ENCODE results near the gene ETHE1.

Gene ETHE1

DNA sequence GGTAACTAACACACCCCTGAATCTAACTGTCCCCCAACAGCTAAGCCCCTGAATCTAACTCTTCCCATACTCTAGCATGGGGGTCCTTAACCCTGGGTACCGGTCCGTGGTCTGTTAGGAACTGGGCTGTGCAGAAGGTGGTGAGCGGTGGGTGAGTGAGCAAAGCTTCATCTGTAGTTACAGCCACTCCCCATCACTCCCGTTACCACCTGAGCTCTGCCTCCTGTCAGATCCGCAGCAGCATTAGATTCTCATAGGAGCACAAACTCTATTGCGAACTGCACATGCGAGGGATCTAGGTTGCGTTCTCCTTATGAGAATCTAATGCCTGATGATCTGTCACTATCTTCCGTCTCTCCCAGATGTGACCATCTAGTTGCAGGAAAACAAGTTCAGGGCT, 16.3 kb downstream of the ETHE1 start:
- no peak for DNase-seq (ENCODE audit: low spot score)
- in situ Hi-C loops (cut with MboI; ENCODE audit: low sequenced_read_pairs, unreplicated experiment), result no loop called here
- TF ChIP-seq, protein P1, sequence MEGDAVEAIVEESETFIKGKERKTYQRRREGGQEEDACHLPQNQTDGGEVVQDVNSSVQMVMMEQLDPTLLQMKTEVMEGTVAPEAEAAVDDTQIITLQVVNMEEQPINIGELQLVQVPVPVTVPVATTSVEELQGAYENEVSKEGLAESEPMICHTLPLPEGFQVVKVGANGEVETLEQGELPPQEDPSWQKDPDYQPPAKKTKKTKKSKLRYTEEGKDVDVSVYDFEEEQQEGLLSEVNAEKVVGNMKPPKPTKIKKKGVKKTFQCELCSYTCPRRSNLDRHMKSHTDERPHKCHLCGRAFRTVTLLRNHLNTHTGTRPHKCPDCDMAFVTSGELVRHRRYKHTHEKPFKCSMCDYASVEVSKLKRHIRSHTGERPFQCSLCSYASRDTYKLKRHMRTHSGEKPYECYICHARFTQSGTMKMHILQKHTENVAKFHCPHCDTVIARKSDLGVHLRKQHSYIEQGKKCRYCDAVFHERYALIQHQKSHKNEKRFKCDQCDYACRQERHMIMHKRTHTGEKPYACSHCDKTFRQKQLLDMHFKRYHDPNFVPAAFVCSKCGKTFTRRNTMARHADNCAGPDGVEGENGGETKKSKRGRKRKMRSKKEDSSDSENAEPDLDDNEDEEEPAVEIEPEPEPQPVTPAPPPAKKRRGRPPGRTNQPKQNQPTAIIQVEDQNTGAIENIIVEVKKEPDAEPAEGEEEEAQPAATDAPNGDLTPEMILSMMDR (IDR thresholded peaks at IDR 0.05; ENCODE audit: borderline replicate concordance, control extremely low read depth, extremely low read depth, insufficient read depth, missing control alignments), result no peak

DNA sequence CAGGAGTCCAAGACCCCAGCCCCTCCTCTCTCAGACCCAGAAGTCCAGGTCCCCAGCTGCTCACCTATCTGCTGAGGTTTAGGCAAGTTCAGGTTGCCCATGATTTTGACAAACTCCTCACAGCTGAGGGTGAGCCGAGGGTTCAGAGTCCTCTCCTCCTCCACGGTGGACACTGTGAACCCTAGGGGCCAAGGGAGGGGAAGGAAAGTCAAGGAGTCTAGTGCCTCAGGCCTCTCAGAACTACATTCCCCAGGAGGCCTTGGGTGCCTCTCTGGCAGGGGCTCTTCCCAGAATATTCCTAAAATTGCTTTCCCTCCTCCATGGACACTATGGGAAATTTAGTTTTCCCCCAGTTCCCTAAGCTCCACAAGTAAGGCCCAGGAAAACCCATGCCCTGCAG, 19.1 kb downstream of the ETHE1 start:
- no peak for DNase-seq (ENCODE audit: low spot score)
- TF ChIP-seq, protein P1 (IDR thresholded peaks at IDR 0.05; ENCODE audit: borderline replicate concordance, control extremely low read depth, extremely low read depth, insufficient read depth, missing control alignments), result no peak
- in situ Hi-C loops (cut with MboI; ENCODE audit: low sequenced_read_pairs, unreplicated experiment), result no loop called here

DNA sequence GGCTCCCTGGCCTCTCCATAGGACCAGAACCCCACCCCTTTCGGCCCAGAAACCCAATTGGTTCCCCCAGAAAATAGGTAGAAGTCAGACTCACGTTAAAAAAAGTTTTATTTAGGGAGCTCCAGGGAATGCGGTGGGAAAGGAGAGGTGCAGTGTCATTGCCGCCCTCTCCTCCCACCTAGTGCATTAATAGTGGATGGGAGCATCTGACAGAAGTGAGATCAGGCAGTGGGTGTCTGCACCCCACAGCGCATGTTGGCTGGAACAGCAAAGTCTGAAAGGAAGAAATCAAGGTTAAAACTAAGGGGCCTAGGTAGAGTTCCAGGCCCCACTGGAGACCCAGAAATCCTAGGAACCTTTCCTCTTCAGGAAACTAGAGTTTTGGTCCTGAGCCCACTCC, 20.4 kb downstream of the ETHE1 start:
- TF ChIP-seq, protein P1 (IDR thresholded peaks at IDR 0.05; ENCODE audit: borderline replicate concordance, control extremely low read depth, extremely low read depth, insufficient read depth, missing control alignments), result no peak
- in situ Hi-C loops (cut with MboI; ENCODE audit: low sequenced_read_pairs, unreplicated experiment), result no loop called here
- no peak for DNase-seq (ENCODE audit: low spot score)

- no peak for DNase-seq (ENCODE audit: low spot score)
- in situ Hi-C loops (cut with MboI; ENCODE audit: low sequenced_read_pairs, unreplicated experiment), result no loop called here
- TF ChIP-seq, protein P1 (IDR thresholded peaks at IDR 0.05; ENCODE audit: borderline replicate concordance, control extremely low read depth, extremely low read depth, insufficient read depth, missing control alignments), result no peak
These were observed 21.1 kb downstream of the ETHE1 start for GRCh38 chr19:43505941-43506340.

DNA sequence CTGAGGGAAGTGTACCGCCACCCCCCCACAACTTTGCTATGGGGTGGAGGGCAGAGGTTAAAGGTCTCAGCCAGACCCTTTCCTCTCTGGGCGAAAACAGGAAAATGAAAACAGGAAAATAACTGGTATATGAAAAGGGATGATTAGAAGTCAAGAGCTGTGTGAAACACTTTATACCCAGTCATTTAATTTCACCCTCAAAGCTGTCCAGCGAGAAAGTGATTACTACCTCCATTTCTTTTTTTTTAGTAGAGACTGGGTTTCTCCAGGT, 21.9 kb downstream of the ETHE1 start:
- in situ Hi-C loops (cut with MboI; ENCODE audit: low sequenced_read_pairs, unreplicated experiment), result no loop called here
- no peak for DNase-seq (ENCODE audit: low spot score)
- TF ChIP-seq, protein P1 (IDR thresholded peaks at IDR 0.05; ENCODE audit: borderline replicate concordance, control extremely low read depth, extremely low read depth, insufficient read depth, missing control alignments), result no peak

DNA sequence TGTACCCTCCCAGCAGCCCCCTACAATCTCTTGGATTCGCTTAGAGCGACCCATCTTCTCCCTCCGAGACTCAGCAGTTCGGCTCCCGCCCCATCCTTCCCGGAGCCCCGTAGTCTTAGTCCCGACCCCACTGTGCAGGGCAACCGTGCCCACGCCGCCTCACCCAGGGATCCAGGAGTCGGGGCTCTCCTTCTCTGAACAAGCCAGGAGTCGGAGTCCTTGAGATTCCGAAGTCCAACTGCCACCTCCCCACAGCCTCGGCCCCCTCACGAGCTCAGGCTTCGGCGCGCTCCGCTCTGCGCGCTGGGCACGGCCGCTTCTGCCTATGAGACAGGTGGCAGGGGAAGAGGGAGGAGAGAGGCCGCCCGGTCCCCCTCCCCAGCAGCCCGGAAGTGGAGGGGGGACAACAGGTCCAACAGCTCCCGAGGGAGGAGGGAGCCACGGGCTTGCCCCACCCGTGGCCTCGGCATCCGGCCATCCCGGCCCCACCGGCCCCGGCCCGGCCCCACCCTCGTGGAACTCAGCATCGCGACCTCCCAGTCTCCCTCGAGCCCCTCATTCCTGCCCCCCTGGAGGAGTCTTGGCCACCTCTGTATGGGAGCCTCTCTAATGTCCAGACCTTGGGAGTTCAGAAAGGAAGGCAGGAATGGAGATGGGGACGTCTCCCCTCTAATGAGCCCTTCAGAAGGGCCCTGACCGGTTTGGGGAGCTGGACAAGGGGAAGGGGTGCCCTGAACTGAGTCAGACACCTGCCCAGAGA, 22.4 kb downstream of the ETHE1 start, which contains the start of gene PHLDB3:
Gene PHLDB3 (minus strand): TSS at position 321 of the 760 bp plus-strand sequence. CDS start 628 bp downstream, outside the sequence.
- peak; percentile 51 for DNase-seq (ENCODE audit: low spot score)
- TF ChIP-seq, protein P1 (IDR thresholded peaks at IDR 0.05; ENCODE audit: borderline replicate concordance, control extremely low read depth, extremely low read depth, insufficient read depth, missing control alignments), result no peak
- in situ Hi-C loops (cut with MboI; ENCODE audit: low sequenced_read_pairs, unreplicated experiment), result no loop called here

All from GM13976 (cell line).